ENCODE data around the gene SLC2A8.

The SLC2A8 gene

GRCh38 chr9:127396808-127397645, at the start of gene SLC2A8:
TSS of gene SLC2A8 (plus strand) at chr9:127397169. CDS start at chr9:127397231, 62 bp downstream.
- peak; percentile 39 for DNase-seq (ENCODE audit: low read depth)

GRCh38 chr9:127347831-127348776, 48.9 kb upstream of the SLC2A8 start:
- H3K4me3 ChIP-seq (ENCODE audit: low read depth, low read length) = no peak overlapping the region
- DNase-seq (ENCODE audit: low read depth) = peak; percentile 9
- no peak for TF ChIP-seq POLR2A (IDR thresholded peaks at IDR 0.05; ENCODE audit: extremely low read depth, insufficient read length)
- TF ChIP-seq CTCF (IDR thresholded peaks at IDR 0.05; ENCODE audit: low read depth, low read length) = no peak
- TF ChIP-seq MAX (IDR thresholded peaks at IDR 0.05; ENCODE audit: low read depth, low read length) = no peak
- TF ChIP-seq MYC (IDR thresholded peaks at IDR 0.05; ENCODE audit: low read depth, low read length) = no peak

More at GRCh38 chr9:127396808-127397645, at the start of gene SLC2A8:
- H3K4me3 ChIP-seq (ENCODE audit: low read depth, low read length) = no peak within 1 kb of the TSS
- TF ChIP-seq MYC (IDR thresholded peaks at IDR 0.05; ENCODE audit: low read depth, low read length) (no peak), POLR2A (IDR thresholded peaks at IDR 0.05; ENCODE audit: extremely low read depth, insufficient read length) (no peak), MAX (IDR thresholded peaks at IDR 0.05; ENCODE audit: low read depth, low read length) (no peak), CTCF (IDR thresholded peaks at IDR 0.05; ENCODE audit: low read depth, low read length) (no peak)

GRCh38 chr9:127349483-127350113, 47.4 kb upstream of the SLC2A8 start:
- TF ChIP-seq POLR2A (IDR thresholded peaks at IDR 0.05; ENCODE audit: extremely low read depth, insufficient read length) (no peak), MAX (IDR thresholded peaks at IDR 0.05; ENCODE audit: low read depth, low read length) (no peak), MYC (IDR thresholded peaks at IDR 0.05; ENCODE audit: low read depth, low read length) (no peak), CTCF (IDR thresholded peaks at IDR 0.05; ENCODE audit: low read depth, low read length) (no peak)
- DNase-seq (ENCODE audit: low read depth) = no peak
- H3K4me3 ChIP-seq (ENCODE audit: low read depth, low read length) = no peak overlapping the region

GRCh38 chr9:127351182-127352166, 45.5 kb upstream of the SLC2A8 start:
- TF ChIP-seq CTCF (IDR thresholded peaks at IDR 0.05; ENCODE audit: low read depth, low read length) (no peak), MAX (IDR thresholded peaks at IDR 0.05; ENCODE audit: low read depth, low read length) (no peak), MYC (IDR thresholded peaks at IDR 0.05; ENCODE audit: low read depth, low read length) (no peak), POLR2A (IDR thresholded peaks at IDR 0.05; ENCODE audit: extremely low read depth, insufficient read length) (no peak)
- no peak for DNase-seq (ENCODE audit: low read depth)
- no peak overlapping the region for H3K4me3 ChIP-seq (ENCODE audit: low read depth, low read length)
